Measurements from ENCODE around the gene RRAS. TPM values are rescaled to one million over a fixed set of nuclear protein-coding genes. Genes with fewer than 3 reads are reported as not detected.

RRAS gene
- total RNA-seq = 33.0 and 49.2 TPM in 2 replicates

DNA sequence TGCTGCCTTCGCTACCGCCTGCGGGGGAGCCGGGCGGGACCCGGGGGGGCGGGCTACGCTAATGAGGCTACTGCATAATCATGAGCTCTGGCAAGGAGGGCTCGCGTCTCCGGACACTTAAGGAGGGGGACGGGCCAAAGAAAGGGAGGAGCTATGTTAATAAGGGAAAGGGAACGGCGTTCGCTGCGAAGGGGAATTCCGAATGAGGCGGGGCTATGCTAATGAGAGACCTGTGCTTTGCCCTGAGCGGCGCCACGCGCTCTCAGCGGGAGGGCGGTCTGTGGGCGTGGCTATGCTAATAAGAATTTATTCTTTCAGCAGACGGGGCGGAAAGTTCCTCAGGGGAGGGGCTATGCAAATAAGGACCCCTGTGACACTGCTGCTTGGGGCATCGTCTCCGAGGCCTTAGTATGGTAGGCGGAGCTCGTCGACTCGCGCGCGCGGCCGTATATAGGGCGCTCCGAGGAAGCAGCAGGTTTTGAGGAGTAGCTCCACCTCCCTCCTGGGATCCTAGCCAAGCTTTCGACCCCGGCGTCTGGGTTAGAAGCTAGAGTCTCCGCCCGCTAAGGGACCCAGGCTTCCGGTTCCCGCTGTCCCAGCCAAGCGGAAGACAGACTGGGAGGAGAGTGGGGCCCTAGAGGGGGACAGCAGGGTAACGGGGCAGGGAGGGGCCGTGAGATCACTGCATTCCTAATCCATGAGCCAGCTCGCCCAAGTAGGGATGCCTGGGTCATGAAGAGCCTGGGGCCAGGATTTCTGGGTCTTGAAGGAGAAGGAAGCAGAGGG is at the start of gene RRAS:
RRAS (minus strand) TSS at position 31 of the 786 bp plus-strand sequence. CDS start 45 bp downstream, outside the sequence.

DNA sequence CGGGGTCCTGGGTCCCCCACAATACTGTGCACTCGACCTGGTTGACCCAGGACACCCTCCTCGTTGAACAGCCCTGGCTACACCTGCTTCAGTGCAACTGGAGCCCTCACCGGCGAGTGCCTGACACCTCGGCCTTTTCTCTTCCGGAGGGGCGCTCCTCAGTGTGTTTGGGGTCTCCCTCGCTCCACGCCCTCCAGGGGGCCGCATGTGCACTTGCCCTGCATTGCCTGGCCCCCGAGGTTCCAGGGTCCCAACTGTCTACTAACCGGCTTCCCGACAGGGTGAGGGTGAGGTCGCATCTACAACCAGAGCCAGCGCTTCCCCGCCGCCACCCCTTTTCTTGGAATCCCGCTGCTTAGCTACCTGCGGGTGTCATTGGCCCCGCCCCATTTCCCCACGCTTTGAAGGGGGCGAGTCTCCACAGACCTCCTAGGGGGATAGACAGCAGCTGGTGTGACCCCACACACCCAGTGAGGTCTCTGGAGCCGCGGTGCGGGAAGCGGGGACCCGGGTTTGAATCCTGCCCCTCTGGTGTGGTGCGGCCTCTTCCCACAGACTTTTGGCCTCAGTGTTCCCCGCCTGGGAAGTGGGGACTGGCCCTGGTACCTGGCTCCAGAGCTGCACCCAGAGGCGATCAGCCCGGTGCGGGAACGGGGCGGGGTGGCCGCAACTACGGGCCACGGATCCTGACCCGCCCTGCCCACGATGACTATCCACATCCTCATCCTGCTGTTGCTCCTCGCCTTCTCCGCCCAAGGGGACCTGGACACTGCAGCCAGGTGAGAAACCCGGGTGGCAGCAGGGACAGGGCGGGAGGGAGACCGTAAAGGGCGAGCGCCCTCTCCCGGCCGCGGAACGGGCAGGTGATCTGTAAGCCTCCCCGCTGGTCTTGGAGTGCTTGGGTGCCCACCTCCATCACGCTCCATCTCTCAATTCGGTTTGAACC is 49.5 kb upstream of the RRAS start, which contains the start of gene ADM5:
ADM5 (plus strand) TSS at position 462 of the 946 bp plus-strand sequence; CDS start at position 706, 244 bp downstream.

GRCh38 chr19:49677231-49677900 is 37.4 kb upstream of the RRAS start, which contains the start of gene PRMT1:
Gene PRMT1, plus strand, starts transcription at chr19:49677271. Its CDS starts 10 bp downstream, at chr19:49677281.

GRCh38 chr19:49665351-49666119 is 25.6 kb upstream of the RRAS start, which contains the start of the genes BCL2L12 and IRF3:
Gene BCL2L12, plus strand, starts transcription at chr19:49665933. Its CDS starts 760 bp downstream, at chr19:49666693.
Gene IRF3, minus strand, starts transcription at chr19:49665857. Its CDS starts 1,019 bp downstream, at chr19:49664838.

GRCh38 chr19:49641688-49642491 is 1.9 kb upstream of the RRAS start, which contains the start of gene SCAF1:
Gene SCAF1, plus strand, starts transcription at chr19:49642209. Its CDS starts 2,818 bp downstream, at chr19:49645027.

GRCh38 chr19:49590971-49591730 is 48.8 kb downstream of the RRAS start, which contains the start of gene PRR12:
Gene PRR12, plus strand, starts transcription at chr19:49591182. Its CDS starts 473 bp downstream, at chr19:49591655.

Other genes starting within 250 kb of the RRAS start
- not detected in 2 replicates for gene PTH2, start 216.7 kb downstream of the RRAS start, total RNA-seq
- gene GFY, start 214.8 kb downstream of the RRAS start, total RNA-seq = not detected in 2 replicates
- 0.14 TPM in 1 of 2 replicates, not detected in the other for gene SLC17A7, start 198.6 kb downstream of the RRAS start, total RNA-seq
- gene PIH1D1, start 188.3 kb downstream of the RRAS start, total RNA-seq = 96.7 and 106 TPM in 2 replicates
- 37.9 and 44.0 TPM in 2 replicates for gene ALDH16A1, start 186.9 kb downstream of the RRAS start, total RNA-seq
- 0.46 and 0.49 TPM in 2 replicates for gene FLT3LG, start 165.9 kb downstream of the RRAS start, total RNA-seq
- 3,198 and 3,252 TPM in 2 replicates for gene RPL13A, start 152.5 kb downstream of the RRAS start, total RNA-seq
- gene RPS11, start 143.7 kb downstream of the RRAS start, total RNA-seq = 4,387 and 4,926 TPM in 2 replicates
- gene FCGRT, start 127.5 kb downstream of the RRAS start, total RNA-seq = 23.0 and 27.2 TPM in 2 replicates
- 2.3 and 4.7 TPM in 2 replicates for gene RCN3, start 112.1 kb downstream of the RRAS start, total RNA-seq
- 57.1 and 61.2 TPM in 2 replicates for gene NOSIP, start 59.6 kb downstream of the RRAS start, total RNA-seq
- 7.6 and 10.0 TPM in 2 replicates for gene PRRG2, start 58.8 kb downstream of the RRAS start, total RNA-seq
- 7.2 and 10.9 TPM in 2 replicates for gene PRR12, start 49.0 kb downstream of the RRAS start, total RNA-seq
- 37.4 and 48.1 TPM in 2 replicates for gene SCAF1, start 2.1 kb upstream of the RRAS start, total RNA-seq
- 78.1 and 95.4 TPM in 2 replicates for gene IRF3, start 25.7 kb upstream of the RRAS start, total RNA-seq
- 24.6 and 27.9 TPM in 2 replicates for gene BCL2L12, start 25.8 kb upstream of the RRAS start, total RNA-seq
- 236 and 309 TPM in 2 replicates for gene PRMT1, start 37.1 kb upstream of the RRAS start, total RNA-seq
- 2.0 and 2.1 TPM in 2 replicates for gene ADM5, start 49.5 kb upstream of the RRAS start, total RNA-seq
- gene CPT1C, start 51.0 kb upstream of the RRAS start, total RNA-seq = 0.33 and 2.1 TPM in 2 replicates
- gene TSKS, start 123.2 kb upstream of the RRAS start, total RNA-seq = 0.19 TPM in 1 of 2 replicates, not detected in the other
- 130 and 131 TPM in 2 replicates for gene AP2A1, start 126.9 kb upstream of the RRAS start, total RNA-seq
- gene FUZ, start 173.1 kb upstream of the RRAS start, total RNA-seq = 13.7 and 18.7 TPM in 2 replicates
- 22.1 and 34.8 TPM in 2 replicates for gene MED25, start 178.1 kb upstream of the RRAS start, total RNA-seq
- 66.8 and 71.9 TPM in 2 replicates for gene PTOV1, start 211.0 kb upstream of the RRAS start, total RNA-seq
- gene PNKP, start 227.4 kb upstream of the RRAS start, total RNA-seq = 57.2 and 59.7 TPM in 2 replicates
- gene AKT1S1, start 237.2 kb upstream of the RRAS start, total RNA-seq = 26.8 and 40.6 TPM in 2 replicates
- gene TBC1D17, start 237.6 kb upstream of the RRAS start, total RNA-seq = 13.0 and 15.0 TPM in 2 replicates